Sigmoid colon (tissue), 7 donors: ENCODE data around the gene ZNF25. TPM values are rescaled to one million over a fixed set of nuclear protein-coding genes. Genes with fewer than 3 reads are reported as not detected.
"Not testable (repeated sequence)": the region's sequence is repeated elsewhere in the genome, so short reads cannot be mapped to it uniquely, and the experiment has no call there.

Experiments used
- DNase-seq: peaks from one replicate; pipeline ENCODE4 v3.0.0-alpha.2; 2019
- H3K27ac ChIP-seq, 4 donors: fragments of 200-600 bp; sonication (generic); one replicate each; pipeline ENCODE4 v1.5.1; 2016 to 2019; ENCODE audit warnings: mild to moderate bottlenecking in 1 of 4
- H3K27me3 ChIP-seq, 3 donors: fragments of 200-600 bp; sonication (generic); one replicate each; pipeline ENCODE4 v1.5.1; 2019; ENCODE audit warnings: mild to moderate bottlenecking in 1 of 3
- H3K36me3 ChIP-seq, 4 donors: fragments of 200-600 bp; sonication (generic); one replicate each; pipeline ENCODE4 v1.5.1; 2016 to 2019
- H3K4me1 ChIP-seq, 4 donors: fragments of 200-600 bp; sonication (generic); one replicate each; pipeline ENCODE4 v1.5.1; 2017 to 2019
- H3K4me3 ChIP-seq, 4 donors: fragments of 200-600 bp; sonication (generic); one replicate each; pipeline ENCODE4 v1.5.1; 2017 to 2019; ENCODE audit warnings: mild to moderate bottlenecking in 2 of 4, moderate library complexity in 1 of 4
- H3K9me3 ChIP-seq, 4 donors: fragments of 200-600 bp in 3 of 4; sonication (generic) in 3 of 4; one replicate each; pipeline versions ENCODE4 v1.5.1 to v1.6.1; 2013 to 2019
- EP300 ChIP-seq, 4 donors: sonication (generic); formaldehyde crosslinking; IDR thresholded peaks; one replicate each; pipeline ENCODE4 v1.6.1; 2017; ENCODE audit warnings: antibody characterized with exemption in 4 of 4
- POLR2A ChIP-seq, 2 donors: fragments of 450-650 bp; IDR thresholded peaks; one replicate each; pipeline ENCODE4 v1.6.1; 2016; ENCODE audit warnings: antibody characterized with exemption in 2 of 2, mild to moderate bottlenecking in 2 of 2, moderate library complexity in 2 of 2
- POLR2AphosphoS5 ChIP-seq, 4 donors: sonication (generic); formaldehyde crosslinking; IDR thresholded peaks; one replicate each; pipeline ENCODE4 v1.6.1; 2017; ENCODE audit warnings: antibody characterized with exemption in 4 of 4
- WGBS, 2 donors: extraction: QIAGEN DNeasy Blood & Tissue Kit; methylation state at CpG; one replicate each; pipeline ENCODE4 v1.1.7; 2013; 5-methylcytosine and 5-hydroxymethylcytosine counted together
- intact Hi-C: fragments of 100-400 bp; cut with DNase I; formaldehyde crosslinking; loops from one replicate; pipeline ENCODE4 v1.15.1; 2023
- polyA plus RNA-seq, 3 donors: library from polyadenylated mRNA; stranded (reverse); fragments of 200-250 nt; gene quantifications; one replicate each; pipeline ENCODE4 v1.2.3, GENCODE V29; 2013
- total RNA-seq, 4 donors: library from RNA; depleted of rRNA; stranded (reverse); fragments of >200 nt; gene quantifications; one replicate each; pipeline ENCODE4 v1.1.0, GENCODE V29; 2016
- TF ChIP-seq, protein P1 (sequence below), 4 experiments: fragments of 450-650 bp in 3 of 4; fragments of 200-600 bp in 1 of 4; IDR thresholded peaks; one replicate each; pipeline ENCODE4 v1.5.1; 2016 to 2019; ENCODE audit warnings: antibody characterized with exemption in 4 of 4, mild to moderate bottlenecking in 3 of 4, moderate library complexity in 2 of 4
- donor health status: healthy with polysubstance abuse.
- donor health status: Bipolar disorder and iron deficiency.
- donor health status: healthy.

ZNF25 gene
- total and polyA plus RNA-seq, 7 donors = 2.1 to 35.7 (median 20.5) TPM

DNA sequence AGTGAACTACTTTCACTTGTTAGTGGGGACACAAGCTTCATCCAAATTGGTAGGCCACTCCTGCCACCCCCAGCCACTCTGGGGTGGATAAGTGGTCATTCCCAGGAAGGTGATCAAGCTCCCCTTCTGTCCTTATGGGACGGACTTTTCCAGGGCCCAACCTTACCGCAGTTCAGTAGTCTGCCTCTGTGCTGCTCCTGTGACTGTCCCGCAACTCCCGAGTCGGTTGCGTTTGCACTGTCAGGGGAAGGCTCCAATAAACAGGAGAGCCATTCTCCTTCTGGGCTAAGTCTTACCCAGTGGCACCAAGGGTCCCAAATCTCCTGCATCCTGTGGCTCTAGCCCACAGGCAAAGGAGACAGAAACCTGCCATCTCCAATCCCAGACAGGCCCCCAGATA, 26.6 kb upstream of the ZNF25 start:
- H3K9me3 ChIP-seq = no peaks in the 10 kb centered on the region
- H3K4me3 ChIP-seq = no peak overlapping the region
- H3K27ac ChIP-seq = no peak overlapping the region
- no peaks in the 10 kb centered on the region for H3K36me3 ChIP-seq
- H3K4me1 ChIP-seq = no peaks in the 10 kb centered on the region
- no peak for DNase-seq
- no peaks in the 10 kb centered on the region for H3K27me3 ChIP-seq
- WGBS, 2 donors = 95 to 98% methylated on average over 6 of the region's 6 CpGs
- TF ChIP-seq, protein P1, sequence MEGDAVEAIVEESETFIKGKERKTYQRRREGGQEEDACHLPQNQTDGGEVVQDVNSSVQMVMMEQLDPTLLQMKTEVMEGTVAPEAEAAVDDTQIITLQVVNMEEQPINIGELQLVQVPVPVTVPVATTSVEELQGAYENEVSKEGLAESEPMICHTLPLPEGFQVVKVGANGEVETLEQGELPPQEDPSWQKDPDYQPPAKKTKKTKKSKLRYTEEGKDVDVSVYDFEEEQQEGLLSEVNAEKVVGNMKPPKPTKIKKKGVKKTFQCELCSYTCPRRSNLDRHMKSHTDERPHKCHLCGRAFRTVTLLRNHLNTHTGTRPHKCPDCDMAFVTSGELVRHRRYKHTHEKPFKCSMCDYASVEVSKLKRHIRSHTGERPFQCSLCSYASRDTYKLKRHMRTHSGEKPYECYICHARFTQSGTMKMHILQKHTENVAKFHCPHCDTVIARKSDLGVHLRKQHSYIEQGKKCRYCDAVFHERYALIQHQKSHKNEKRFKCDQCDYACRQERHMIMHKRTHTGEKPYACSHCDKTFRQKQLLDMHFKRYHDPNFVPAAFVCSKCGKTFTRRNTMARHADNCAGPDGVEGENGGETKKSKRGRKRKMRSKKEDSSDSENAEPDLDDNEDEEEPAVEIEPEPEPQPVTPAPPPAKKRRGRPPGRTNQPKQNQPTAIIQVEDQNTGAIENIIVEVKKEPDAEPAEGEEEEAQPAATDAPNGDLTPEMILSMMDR (IDR thresholded peaks at IDR 0.05) = no peak
- TF ChIP-seq POLR2AphosphoS5 (IDR thresholded peaks at IDR 0.05) = no peak
- TF ChIP-seq POLR2A (IDR thresholded peaks at IDR 0.05) = no peak
- no peak for TF ChIP-seq EP300 (IDR thresholded peaks at IDR 0.05)
- intact Hi-C loops = no loop called here

DNA sequence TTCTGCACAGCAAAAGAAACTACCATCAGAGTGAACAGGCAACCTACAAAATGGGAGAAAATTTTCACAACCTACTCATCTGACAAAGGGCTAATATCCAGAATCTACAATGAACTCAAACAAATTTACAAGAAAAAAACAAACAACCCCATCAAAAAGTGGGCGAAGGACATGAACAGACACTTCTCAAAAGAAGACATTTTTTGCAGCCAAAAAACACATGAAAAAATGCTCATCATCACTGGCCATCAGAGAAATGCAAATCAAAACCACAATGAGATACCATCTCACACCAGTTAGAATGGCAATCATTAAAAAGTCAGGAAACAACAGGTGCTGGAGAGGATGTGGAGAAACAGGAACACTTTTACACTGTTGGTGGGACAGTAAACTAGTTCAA, 24.0 kb upstream of the ZNF25 start:
- H3K27me3 ChIP-seq, DNase-seq, H3K36me3 ChIP-seq, H3K9me3 ChIP-seq, intact Hi-C loops, H3K4me3 ChIP-seq, H3K27ac ChIP-seq, H3K4me1 ChIP-seq: not testable (repeated sequence)
- 95 to 100% methylated on average over 1 of the region's 1 CpG for WGBS, 2 donors

DNA sequence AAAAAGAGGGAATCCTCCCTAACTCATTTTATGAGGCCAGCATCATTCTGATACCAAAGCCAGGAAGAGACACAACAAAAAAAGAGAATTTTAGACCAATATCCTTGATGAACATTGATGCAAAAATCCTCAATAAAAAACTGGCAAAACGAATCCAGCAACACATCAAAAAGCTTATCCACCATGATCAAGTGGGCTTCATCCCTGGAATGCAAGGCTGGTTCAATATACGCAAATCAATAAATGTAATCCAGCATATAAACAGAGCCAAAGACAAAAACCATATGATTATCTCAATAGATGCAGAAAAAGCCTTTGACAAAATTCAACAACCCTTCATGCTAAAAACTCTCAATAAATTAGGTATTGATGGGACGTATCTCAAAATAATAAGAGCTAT, 22.5 kb upstream of the ZNF25 start:
- H3K27ac ChIP-seq, H3K9me3 ChIP-seq, H3K36me3 ChIP-seq, DNase-seq, H3K4me3 ChIP-seq, H3K27me3 ChIP-seq, intact Hi-C loops, H3K4me1 ChIP-seq: not testable (repeated sequence)
- 70 to 73% methylated on average over 2 of the region's 3 CpGs for WGBS, 2 donors

DNA sequence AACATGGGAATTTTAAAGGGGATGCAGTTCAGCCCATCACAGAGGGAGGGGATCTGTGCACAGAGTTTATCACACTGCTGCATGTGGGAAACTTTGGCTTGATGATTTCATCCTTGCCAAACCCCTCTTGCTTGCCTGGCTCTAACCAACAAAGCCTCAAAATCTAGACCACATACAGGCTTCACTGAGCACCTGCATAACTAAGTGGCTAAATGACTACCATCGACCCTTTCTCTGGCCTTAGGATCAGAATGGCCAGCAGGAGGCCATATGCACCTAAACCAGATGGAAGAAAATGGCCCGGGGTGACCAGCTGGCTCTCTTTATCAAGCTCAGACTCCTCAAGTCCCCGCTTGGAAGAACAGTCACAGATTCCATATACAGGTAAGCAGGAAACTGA, 15.6 kb upstream of the ZNF25 start:
- H3K27ac ChIP-seq = no peak overlapping the region
- no peaks in the 10 kb centered on the region for H3K4me1 ChIP-seq
- H3K36me3 ChIP-seq = no peaks in the 10 kb centered on the region
- 74% methylated on average over 3 of the region's 3 CpGs for WGBS, 2 donors
- no peak for DNase-seq
- intact Hi-C loops = no loop called here
- no peaks in the 10 kb centered on the region for H3K27me3 ChIP-seq
- TF ChIP-seq, protein P1 (IDR thresholded peaks at IDR 0.05) = no peak
- TF ChIP-seq POLR2AphosphoS5 (IDR thresholded peaks at IDR 0.05) (no peak), EP300 (IDR thresholded peaks at IDR 0.05) (no peak), POLR2A (IDR thresholded peaks at IDR 0.05) (no peak)
- no peaks in the 10 kb centered on the region for H3K9me3 ChIP-seq
- H3K4me3 ChIP-seq = no peak overlapping the region

DNA sequence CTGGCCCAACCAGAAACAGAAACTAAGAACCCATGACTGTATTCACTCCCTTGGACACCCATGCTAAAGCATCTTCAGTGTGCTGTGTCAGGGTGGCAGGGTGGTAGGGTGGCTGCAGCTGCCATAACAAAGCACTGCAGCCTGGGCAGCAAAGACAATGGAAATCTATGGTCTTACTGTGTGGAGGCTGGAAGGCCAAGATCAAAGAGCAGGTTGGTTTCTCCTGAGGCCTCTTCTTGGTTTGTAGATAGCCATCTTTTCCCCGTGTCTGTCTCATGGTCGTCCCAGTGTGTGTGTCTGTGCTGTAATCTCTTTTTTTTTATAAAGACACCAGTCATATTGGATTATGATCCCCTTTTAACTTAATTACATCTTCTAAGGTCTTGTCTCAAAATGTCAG, 15.2 kb upstream of the ZNF25 start:
- H3K4me3 ChIP-seq = no peak overlapping the region
- no peak for DNase-seq
- H3K36me3 ChIP-seq = no peaks in the 10 kb centered on the region
- TF ChIP-seq EP300 (IDR thresholded peaks at IDR 0.05) (no peak), POLR2AphosphoS5 (IDR thresholded peaks at IDR 0.05) (no peak), POLR2A (IDR thresholded peaks at IDR 0.05) (no peak)
- TF ChIP-seq, protein P1 (IDR thresholded peaks at IDR 0.05) = no peak
- intact Hi-C loops = no loop called here
- H3K9me3 ChIP-seq = no peaks in the 10 kb centered on the region
- H3K27me3 ChIP-seq = no peaks in the 10 kb centered on the region
- H3K27ac ChIP-seq = no peak overlapping the region
- 73 to 79% methylated on average over 2 of the region's 2 CpGs for WGBS, 2 donors
- no peaks in the 10 kb centered on the region for H3K4me1 ChIP-seq

DNA sequence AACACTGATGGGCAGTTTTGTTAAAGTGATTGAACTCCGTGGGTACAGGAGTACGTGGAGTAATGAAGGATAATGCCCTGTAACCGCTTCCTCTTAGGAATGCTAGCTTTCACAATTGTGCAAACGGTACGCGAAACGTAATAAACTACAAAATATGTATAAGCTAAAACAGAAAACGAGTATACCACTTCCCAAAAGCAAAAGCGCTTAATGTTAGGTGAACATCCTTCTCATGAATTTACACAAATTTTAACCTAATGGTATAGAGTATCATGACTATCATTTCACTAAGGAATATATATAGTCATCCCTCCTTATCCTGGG, 395 bp upstream of the ZNF25 start:
- H3K9me3 ChIP-seq = no peaks in the 10 kb centered on the region
- no peak for DNase-seq
- H3K27ac ChIP-seq = peak overlapping the region; percentile 99 to 100 (median 100)
- intact Hi-C loops = loop anchor here (1.0 to 2.0 kb wide), 3 partner anchors 33 to 120 kb away; partner anchors contain the start of genes ZNF248, ZNF33A and ZNF37A
- peak overlapping the region; percentile 80 to 99 (median 88) for H3K4me3 ChIP-seq
- no peaks in the 10 kb centered on the region for H3K36me3 ChIP-seq
- H3K27me3 ChIP-seq = no peaks in the 10 kb centered on the region
- TF ChIP-seq, protein P1 (IDR thresholded peaks at IDR 0.05) = no peak
- TF ChIP-seq POLR2AphosphoS5 (IDR thresholded peaks at IDR 0.05) = no peak
- no peak for TF ChIP-seq POLR2A (IDR thresholded peaks at IDR 0.05)
- no peak for TF ChIP-seq EP300 (IDR thresholded peaks at IDR 0.05)
- WGBS, 2 donors = 1 to 4% methylated on average over 9 of the region's 9 CpGs
- peaks cover 0 to 20% (median 11%) of the 10 kb centered on the region in 4 donors for H3K4me1 ChIP-seq
